HG03066 (cell line): ENCODE data around the gene KCTD2.
A peak's percentile ranks its signal among the peaks of the same experiment; 100 is the strongest.

ENCODE experiments used
- ATAC-seq: cut with Tn5 transposase; IDR thresholded peaks from one replicate; pipeline ENCODE4 v1.9.1; 2021; ENCODE audit warnings: low read depth; ENCODE audit not compliant: unreplicated experiment

Gene KCTD2

GRCh38 chr17:75093548-75094158 is 46.6 kb downstream of the KCTD2 start:
- no peak for ATAC-seq

- ATAC-seq, result no peak
Measured at GRCh38 chr17:75094871-75095399, 47.9 kb downstream of the KCTD2 start.

- no peak for ATAC-seq
Measured at GRCh38 chr17:75096082-75096625, 49.1 kb downstream of the KCTD2 start.

GRCh38 chr17:75097865-75098264 is 50.8 kb downstream of the KCTD2 start:
- no peak for ATAC-seq

GRCh38 chr17:75098861-75099260 is 51.8 kb downstream of the KCTD2 start:
- no peak for ATAC-seq

- ATAC-seq, result no peak
Measured at GRCh38 chr17:75099881-75100595, 53.0 kb downstream of the KCTD2 start.

- no peak for ATAC-seq
Measured at GRCh38 chr17:75102385-75102821, 55.4 kb downstream of the KCTD2 start.

GRCh38 chr17:75103601-75104554 is 56.9 kb downstream of the KCTD2 start:
- ATAC-seq, result no peak

GRCh38 chr17:75105126-75106080 is 58.4 kb downstream of the KCTD2 start:
- ATAC-seq, result no peak

GRCh38 chr17:75108193-75108592 is 61.2 kb downstream of the KCTD2 start:
- ATAC-seq, result no peak

GRCh38 chr17:75109046-75109406 is 62.0 kb downstream of the KCTD2 start:
- ATAC-seq, result no peak

GRCh38 chr17:75109407-75110233 is 62.6 kb downstream of the KCTD2 start, which contains the start of gene ARMC7:
Gene ARMC7 (plus strand): TSS chr17:75109969. CDS start chr17:75110289, 320 bp downstream.
- peak; percentile 52 for ATAC-seq

- no peak for ATAC-seq
Measured at GRCh38 chr17:75110234-75110937, 63.4 kb downstream of the KCTD2 start.

- no peak for ATAC-seq
Measured at GRCh38 chr17:75111777-75112335, 64.8 kb downstream of the KCTD2 start.

- ATAC-seq, result peak; percentile 52
Measured at GRCh38 chr17:75113798-75114551, 67.0 kb downstream of the KCTD2 start.

GRCh38 chr17:75114552-75115314 is 67.7 kb downstream of the KCTD2 start:
- ATAC-seq, result no peak
